Right atrium auricular region (tissue), 2 donors: Measurements from ENCODE around the gene ATXN1L. TPM values are rescaled to one million over a fixed set of nuclear protein-coding genes. Genes with fewer than 3 reads are reported as not detected.

ENCODE experiments used
- DNase-seq: peaks from one replicate; pipeline ENCODE4 v3.0.0-alpha.2; 2019; ENCODE audit warnings: low spot score
- H3K27ac ChIP-seq, 2 donors: fragments of 200-600 bp; sonication (generic); 1 replicate in 1 of 2; 2 replicates in 1 of 2; pipeline ENCODE4 v1.5.1; 2016 to 2019
- H3K27me3 ChIP-seq, 2 donors: fragments of 200-600 bp; sonication (generic); one replicate each; pipeline versions ENCODE4 v1.5.1 to v1.6.0; 2017 to 2019
- H3K36me3 ChIP-seq: fragments of 200-600 bp; sonication (generic); one replicate; pipeline ENCODE4 v1.5.1; 2016
- H3K4me1 ChIP-seq, 2 donors: fragments of 200-600 bp; sonication (generic); one replicate each; pipeline versions ENCODE4 v1.5.1 to v1.6.0; 2017 to 2019
- H3K4me3 ChIP-seq, 2 donors: fragments of 200-600 bp; sonication (generic); 1 replicate in 1 of 2; 2 replicates in 1 of 2; pipeline ENCODE4 v1.5.1; 2017 to 2019; ENCODE audit warnings: mild to moderate bottlenecking in 1 of 2, moderate library complexity in 1 of 2
- H3K9me3 ChIP-seq, 2 donors: fragments of 200-600 bp; sonication (generic); one replicate each; pipeline ENCODE4 v1.5.1; 2019
- CTCF ChIP-seq, 2 donors: fragments of 200-600 bp; sonication (generic); IDR thresholded peaks; one replicate each; pipeline ENCODE4 v1.5.1; 2019; ENCODE audit warnings: antibody characterized with exemption in 2 of 2
- total RNA-seq, 2 donors: library from RNA; depleted of rRNA; stranded (reverse); fragments of >200 nt; gene quantifications; one replicate each; pipeline ENCODE4 v1.1.0, GENCODE V29; 2016

Gene ATXN1L
- total RNA-seq, 2 donors from 2014 or later, result 13.6 to 23.7 TPM

DNA sequence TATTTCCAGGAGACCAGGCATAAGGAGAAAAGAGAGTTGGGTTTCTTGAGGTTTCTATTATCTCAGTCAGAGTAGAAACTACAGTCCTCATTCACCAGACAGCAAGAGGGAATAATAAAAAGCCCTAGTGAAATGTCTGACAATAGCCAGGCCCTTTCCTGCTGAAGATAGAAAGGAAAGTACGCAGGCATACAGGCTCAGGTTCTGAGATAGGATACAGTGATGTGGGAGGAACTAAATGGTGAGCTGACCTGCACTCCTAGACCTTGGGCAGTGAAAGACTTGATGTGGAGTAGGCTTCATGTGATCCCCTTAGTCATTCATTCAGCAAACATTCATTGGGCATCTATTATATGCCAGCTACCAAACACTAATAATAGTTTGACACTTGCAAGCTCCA lies 23.3 kb downstream of the ATXN1L start:
- Histone ChIP-seq H3K4me3 (no peak overlapping the region), H3K36me3 (peaks cover 14% of the 10 kb centered on the region), H3K27me3 (no peaks in the 10 kb centered on the region), H3K9me3 (no peaks in the 10 kb centered on the region), H3K27ac (no peak overlapping the region), H3K4me1 (no peaks in the 10 kb centered on the region)
- no peak for DNase-seq
- no peak for TF ChIP-seq CTCF (IDR thresholded peaks at IDR 0.05)

DNA sequence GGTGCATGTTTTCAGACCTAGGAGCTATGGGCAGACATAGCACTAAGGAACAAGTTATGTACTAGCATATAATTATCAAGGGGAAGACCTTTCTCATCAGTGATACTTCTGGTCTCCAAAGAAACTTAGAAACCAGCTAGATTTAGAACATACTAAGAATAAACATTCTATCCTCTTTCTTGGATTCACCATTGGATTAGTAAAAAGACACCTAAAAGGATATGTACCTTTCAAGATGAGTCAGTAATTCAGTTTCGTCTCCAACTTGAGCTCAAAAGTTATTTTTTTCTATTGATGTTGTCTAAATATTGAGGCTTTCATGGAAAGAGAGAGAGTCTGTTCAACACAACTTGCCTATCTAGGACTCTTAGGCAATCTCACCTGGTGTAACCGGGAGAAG lies 25.0 kb downstream of the ATXN1L start:
- TF ChIP-seq CTCF (IDR thresholded peaks at IDR 0.05), result no peak
- no peak overlapping the region for H3K27ac ChIP-seq
- no peaks in the 10 kb centered on the region for H3K27me3 ChIP-seq
- DNase-seq, result no peak
- no peaks in the 10 kb centered on the region for H3K4me1 ChIP-seq
- peaks cover 11% of the 10 kb centered on the region for H3K36me3 ChIP-seq
- H3K4me3 ChIP-seq, result no peak overlapping the region
- no peaks in the 10 kb centered on the region for H3K9me3 ChIP-seq

GRCh38 chr16:71873199-71873598 lies 27.4 kb downstream of the ATXN1L start:
- H3K27ac ChIP-seq, result no peak overlapping the region
- DNase-seq, result no peak
- no peak overlapping the region for H3K4me3 ChIP-seq
- H3K27me3 ChIP-seq, result no peaks in the 10 kb centered on the region
- no peaks in the 10 kb centered on the region for H3K9me3 ChIP-seq
- no peaks in the 10 kb centered on the region for H3K4me1 ChIP-seq
- peaks cover 14% of the 10 kb centered on the region for H3K36me3 ChIP-seq
- no peak for TF ChIP-seq CTCF (IDR thresholded peaks at IDR 0.05)

- H3K36me3 ChIP-seq, result peaks cover 41% of the 10 kb centered on the region
- peaks cover 0 to 8% of the 10 kb centered on the region in 2 donors for H3K4me1 ChIP-seq
- no peak for DNase-seq
- H3K9me3 ChIP-seq, result no peaks in the 10 kb centered on the region
- H3K27me3 ChIP-seq, result no peaks in the 10 kb centered on the region
- H3K27ac ChIP-seq, result no peak overlapping the region
- no peak for TF ChIP-seq CTCF (IDR thresholded peaks at IDR 0.05)
- H3K4me3 ChIP-seq, result no peak overlapping the region
Observed at GRCh38 chr16:71878911-71879310, 33.1 kb downstream of the ATXN1L start.

DNA sequence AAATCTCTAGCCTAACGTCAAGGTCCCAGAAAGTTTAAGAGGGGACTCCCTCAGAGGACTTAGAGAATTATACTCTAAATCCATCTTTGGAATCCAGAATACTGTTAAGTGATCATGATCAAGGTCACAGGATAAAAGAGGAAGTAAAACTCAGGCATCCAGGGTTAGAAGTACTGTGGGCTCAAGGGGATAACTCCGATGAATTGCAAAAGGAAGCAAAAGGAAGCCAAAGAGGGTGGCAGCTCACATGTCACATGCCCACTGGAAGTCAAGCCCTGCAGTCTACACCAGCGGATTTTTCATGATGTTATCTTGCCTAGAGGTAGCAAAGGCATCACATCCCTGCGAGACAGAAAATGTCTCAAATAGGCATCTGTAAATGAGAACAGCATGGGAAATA lies 34.4 kb downstream of the ATXN1L start:
- TF ChIP-seq CTCF (IDR thresholded peaks at IDR 0.05), result no peak

GRCh38 chr16:71882505-71883167 lies 36.9 kb downstream of the ATXN1L start:
- H3K36me3 ChIP-seq, result peaks cover 30% of the 10 kb centered on the region
- peak; percentile 90 to 92 for TF ChIP-seq CTCF (IDR thresholded peaks at IDR 0.05)
- DNase-seq, result peak; percentile 83

More for the DNA sequence above, 34.4 kb downstream of the ATXN1L start:
- Histone ChIP-seq H3K27me3 (no peaks in the 10 kb centered on the region), H3K4me3 (no peak overlapping the region), H3K4me1 (peaks cover 0 to 15% of the 10 kb centered on the region in 2 donors), H3K27ac (no peak overlapping the region), H3K36me3 (peaks cover 41% of the 10 kb centered on the region), H3K9me3 (no peaks in the 10 kb centered on the region)
- peak; percentile 34 for DNase-seq

More at GRCh38 chr16:71882505-71883167, 36.9 kb downstream of the ATXN1L start:
- Histone ChIP-seq H3K4me1 (peaks cover 0 to 15% of the 10 kb centered on the region in 2 donors), H3K4me3 (peak overlapping the region; percentile 89 to 98), H3K27me3 (no peaks in the 10 kb centered on the region), H3K27ac (peak overlapping the region; percentile 92 to 99), H3K9me3 (no peaks in the 10 kb centered on the region)
